PC-3 (cell line): ENCODE results near the gene MRO. TPM values are rescaled to one million over a fixed set of nuclear protein-coding genes. Genes with fewer than 3 reads are reported as not detected.

Experiments used
- ATAC-seq: fragments of 200-7000 bp; cut with Tn5 transposase; 2 replicates; pipeline ENCODE4 v1.9.1; 2020; ENCODE audit warnings: mild to moderate bottlenecking, moderate library complexity
- BruUV-seq: library from RNA; stranded (reverse); fragments of 400-500 nt; replicated peaks from 2 replicates; lab custom pipeline; 2021; lab: Mats Ljungman, UMichigan
- CTCF ChIA-PET: fragments of 300-600 bp; sonication (Branson Sonifier 250); formaldehyde crosslinking; loops from one replicate; lab custom pipeline; 2022; ENCODE audit warnings: antibody characterized with exemption; lab: Charles Lee
- POLR2A ChIA-PET: fragments of 300-600 bp; sonication (Branson Sonifier 250); formaldehyde crosslinking; loops from one replicate; lab custom pipeline; 2022; ENCODE audit warnings: antibody characterized with exemption; ENCODE audit not compliant: unreplicated experiment; lab: Charles Lee
- DNase-seq: peaks from one replicate; pipeline ENCODE4 v3.0.0-alpha.2; 2015
- H2AFZ ChIP-seq: fragments of 300-600 bp; sonication (generic); 2 replicates; pipeline ENCODE4 v1.6.0; 2016; ENCODE audit warnings: antibody characterized with exemption, low read length
- H3F3A ChIP-seq: fragments of 300-600 bp; sonication (generic); one replicate; pipeline ENCODE4 v1.6.0; 2017; ENCODE audit warnings: antibody characterized with exemption, low read length, control low read depth, mild to moderate bottlenecking; ENCODE audit not compliant: unreplicated experiment
- H3K27ac ChIP-seq: fragments of 300-600 bp; sonication (generic); 2 replicates; pipeline ENCODE4 v1.5.1; 2016; ENCODE audit warnings: mild to moderate bottlenecking, low read length
- H3K27me3 ChIP-seq: fragments of 300-600 bp; sonication (generic); 2 replicates; pipeline ENCODE4 v1.6.1; 2016; ENCODE audit warnings: low read length, mixed read lengths
- H3K36me3 ChIP-seq: fragments of 300-600 bp; sonication (generic); 2 replicates; pipeline ENCODE4 v1.6.1; 2016; ENCODE audit warnings: low read depth, mixed run types, low read length, mixed read lengths
- H3K4me1 ChIP-seq: fragments of 300-600 bp; sonication (generic); 2 replicates; pipeline ENCODE4 v1.5.1; 2016; ENCODE audit warnings: low read length; ENCODE audit not compliant: insufficient read depth
- H3K4me2 ChIP-seq: fragments of 300-600 bp; sonication (generic); 2 replicates; pipeline ENCODE4 v1.6.0; 2016; ENCODE audit warnings: low read length
- H3K4me3 ChIP-seq: fragments of 300-600 bp; sonication (generic); 2 replicates; pipeline ENCODE4 v1.5.1; 2016; ENCODE audit warnings: mild to moderate bottlenecking, low read length, mixed read lengths
- H3K79me2 ChIP-seq: fragments of 300-600 bp; sonication (generic); 2 replicates; pipeline ENCODE4 v1.6.1; 2017; ENCODE audit warnings: low read length, mixed read lengths
- H3K9ac ChIP-seq: fragments of 300-600 bp; sonication (generic); 2 replicates; pipeline ENCODE4 v1.6.0; 2016; ENCODE audit warnings: mild to moderate bottlenecking, low read length
- H3K9me2 ChIP-seq: fragments of 300-600 bp; sonication (generic); replicated peaks from 2 replicates; pipeline ENCODE4 v1.6.1; 2016; ENCODE audit warnings: mixed run types, low read length, mixed read lengths
- H3K9me3 ChIP-seq: fragments of 300-600 bp; sonication (generic); 2 replicates; pipeline ENCODE4 v1.6.1; 2016; ENCODE audit warnings: low read length, mixed read lengths
- H4K20me1 ChIP-seq: fragments of 300-600 bp; sonication (generic); 2 replicates; pipeline ENCODE4 v1.6.1; 2016; ENCODE audit warnings: low read length, mixed read lengths
- EZH2 ChIP-seq: fragments of 300-600 bp; sonication (generic); IDR thresholded peaks from one replicate; pipeline ENCODE4 v1.6.1; 2017; ENCODE audit warnings: antibody characterized with exemption, mild to moderate bottlenecking, low read length; ENCODE audit not compliant: unreplicated experiment
- EZH2phosphoT487 ChIP-seq: fragments of 300-600 bp; sonication (generic); IDR thresholded peaks from 2 replicates; pipeline ENCODE4 v1.6.1; 2018; ENCODE audit warnings: mild to moderate bottlenecking, antibody characterized with exemption, low read length, borderline replicate concordance
- intact Hi-C: fragments of 100-400 bp; cut with micrococcal nuclease; formaldehyde crosslinking; loops from 2 replicates; pipeline ENCODE4 v1.9.0; 2023
- total RNA-seq: library from RNA; depleted of rRNA; stranded (reverse); fragments of >200 nt; gene quantifications from 2 replicates; pipeline ENCODE4 v1.2.3, GENCODE V29; 2014
- TF ChIP-seq, protein P1 (sequence below): fragments of 300-600 bp; sonication (generic); conservative IDR thresholded peaks from 2 replicates; pipeline ENCODE4 v1.5.1; 2017; ENCODE audit warnings: antibody characterized with exemption, low read depth, mild to moderate bottlenecking, low read length

The MRO gene
- total RNA-seq, 1 experiment from 2014 or later: 0.55 TPM

- H3K4me2 ChIP-seq: no peak overlapping the region
- BruUV-seq: no TSS peak
- intact Hi-C loops: no loop called here
- H3K36me3 ChIP-seq: no peaks in the 10 kb centered on the region
- no peak for TF ChIP-seq EZH2phosphoT487
- TF ChIP-seq, protein P1, sequence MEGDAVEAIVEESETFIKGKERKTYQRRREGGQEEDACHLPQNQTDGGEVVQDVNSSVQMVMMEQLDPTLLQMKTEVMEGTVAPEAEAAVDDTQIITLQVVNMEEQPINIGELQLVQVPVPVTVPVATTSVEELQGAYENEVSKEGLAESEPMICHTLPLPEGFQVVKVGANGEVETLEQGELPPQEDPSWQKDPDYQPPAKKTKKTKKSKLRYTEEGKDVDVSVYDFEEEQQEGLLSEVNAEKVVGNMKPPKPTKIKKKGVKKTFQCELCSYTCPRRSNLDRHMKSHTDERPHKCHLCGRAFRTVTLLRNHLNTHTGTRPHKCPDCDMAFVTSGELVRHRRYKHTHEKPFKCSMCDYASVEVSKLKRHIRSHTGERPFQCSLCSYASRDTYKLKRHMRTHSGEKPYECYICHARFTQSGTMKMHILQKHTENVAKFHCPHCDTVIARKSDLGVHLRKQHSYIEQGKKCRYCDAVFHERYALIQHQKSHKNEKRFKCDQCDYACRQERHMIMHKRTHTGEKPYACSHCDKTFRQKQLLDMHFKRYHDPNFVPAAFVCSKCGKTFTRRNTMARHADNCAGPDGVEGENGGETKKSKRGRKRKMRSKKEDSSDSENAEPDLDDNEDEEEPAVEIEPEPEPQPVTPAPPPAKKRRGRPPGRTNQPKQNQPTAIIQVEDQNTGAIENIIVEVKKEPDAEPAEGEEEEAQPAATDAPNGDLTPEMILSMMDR: no peak
- no peak for TF ChIP-seq EZH2
- no peak overlapping the region for H2AFZ ChIP-seq
- H3F3A ChIP-seq: no peaks in the 10 kb centered on the region
- H3K4me1 ChIP-seq: no peaks in the 10 kb centered on the region
- no peak overlapping the region for H3K4me3 ChIP-seq
- no peak for DNase-seq
- no peak for ATAC-seq
- no peaks in the 10 kb centered on the region for H3K27me3 ChIP-seq
- H3K9ac ChIP-seq: no peak overlapping the region
- ChIA-PET CTCF (no interaction called here), POLR2A (no interaction called here)
- no peak overlapping the region for H3K27ac ChIP-seq
- H3K9me3 ChIP-seq: no peaks in the 10 kb centered on the region
- H4K20me1 ChIP-seq: no peaks in the 10 kb centered on the region
- no peaks in the 10 kb centered on the region for H3K79me2 ChIP-seq
- H3K9me2 ChIP-seq: no peaks in the 10 kb centered on the region
Observed at GRCh38 chr18:50792885-50793284, 26.9 kb downstream of the MRO start.

GRCh38 chr18:50791599-50792438 lies 28.0 kb downstream of the MRO start:
- Histone ChIP-seq H3K27ac (no peak overlapping the region), H4K20me1 (no peaks in the 10 kb centered on the region), H3K36me3 (no peaks in the 10 kb centered on the region), H3K9me3 (no peaks in the 10 kb centered on the region), H3F3A (no peaks in the 10 kb centered on the region), H3K9ac (no peak overlapping the region), H2AFZ (no peak overlapping the region), H3K79me2 (no peaks in the 10 kb centered on the region), H3K4me2 (no peak overlapping the region), H3K9me2 (no peaks in the 10 kb centered on the region), H3K27me3 (no peaks in the 10 kb centered on the region), H3K4me3 (no peak overlapping the region), H3K4me1 (no peaks in the 10 kb centered on the region)
- intact Hi-C loops: no loop called here
- POLR2A ChIA-PET: interaction anchor here (0.6 kb wide), 1 partner anchor 510 kb away, joined by 4 read pairs; the partner anchor contains the start of gene MBD1
- no peak for TF ChIP-seq EZH2phosphoT487
- TF ChIP-seq EZH2: no peak
- TF ChIP-seq, protein P1: no peak
- no TSS peak for BruUV-seq
- CTCF ChIA-PET: no interaction called here
- ATAC-seq (no peak), DNase-seq (no peak)

DNA sequence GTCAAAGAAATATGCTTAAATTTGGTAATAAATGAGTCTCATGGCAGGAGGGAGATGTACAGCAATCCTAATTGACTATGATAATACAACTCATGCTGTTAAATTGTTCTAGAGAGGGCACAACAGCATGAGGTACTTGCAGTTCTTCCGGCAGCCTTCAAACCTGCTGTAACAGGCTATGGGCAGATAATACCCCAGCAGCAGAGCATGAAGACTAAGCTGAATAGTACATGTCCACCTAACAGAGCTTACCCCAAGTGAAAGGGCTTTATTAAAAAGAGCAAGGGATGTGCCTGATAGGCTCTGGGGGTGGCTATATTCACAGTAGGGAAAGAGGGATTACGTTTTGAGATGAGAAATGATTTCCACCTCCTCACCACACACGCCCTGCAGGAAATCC lies 28.9 kb downstream of the MRO start:
- POLR2A ChIA-PET: no interaction called here
- intact Hi-C loops: no loop called here

More for the DNA sequence above, 28.9 kb downstream of the MRO start:
- no peaks in the 10 kb centered on the region for H4K20me1 ChIP-seq
- ATAC-seq (no peak), DNase-seq (no peak)
- no peaks in the 10 kb centered on the region for H3K79me2 ChIP-seq
- TF ChIP-seq EZH2 (no peak), EZH2phosphoT487 (no peak)
- TF ChIP-seq, protein P1: no peak
- H3F3A ChIP-seq: no peaks in the 10 kb centered on the region
- no peaks in the 10 kb centered on the region for H3K9me3 ChIP-seq
- H3K36me3 ChIP-seq: no peaks in the 10 kb centered on the region
- no peaks in the 10 kb centered on the region for H3K27me3 ChIP-seq
- no peak overlapping the region for H2AFZ ChIP-seq
- H3K4me1 ChIP-seq: no peaks in the 10 kb centered on the region
- CTCF ChIA-PET: no interaction called here
- H3K27ac ChIP-seq: no peak overlapping the region
- BruUV-seq: no TSS peak
- no peaks in the 10 kb centered on the region for H3K9me2 ChIP-seq
- H3K4me2 ChIP-seq: no peak overlapping the region
- no peak overlapping the region for H3K4me3 ChIP-seq
- no peak overlapping the region for H3K9ac ChIP-seq
